ACHN (cell line): ENCODE results near the gene CORO1C.

Experiments used
- DNase-seq: peaks from one replicate; pipeline ENCODE4 v3.0.0-alpha.2; 2015
- in situ Hi-C: cut with HindIII; loops from 2 replicates; pipeline ENCODE4 v1.10.0; 2017; ENCODE audit warnings: low sequenced_read_pairs, low pct_ligation_motif_present, low pct_unique_long_range_greater_than_20kb

Gene CORO1C

GRCh38 chr12:108690191-108690518 is 41.2 kb downstream of the CORO1C start:
- in situ Hi-C loops = no loop called here
- no peak for DNase-seq

GRCh38 chr12:108689314-108690190 is 41.8 kb downstream of the CORO1C start:
- DNase-seq = no peak
- in situ Hi-C loops = no loop called here

- in situ Hi-C loops = no loop called here
- no peak for DNase-seq
Observed at GRCh38 chr12:108686780-108687179, 44.5 kb downstream of the CORO1C start.

GRCh38 chr12:108685469-108686260 is 45.7 kb downstream of the CORO1C start:
- DNase-seq = no peak

DNA sequence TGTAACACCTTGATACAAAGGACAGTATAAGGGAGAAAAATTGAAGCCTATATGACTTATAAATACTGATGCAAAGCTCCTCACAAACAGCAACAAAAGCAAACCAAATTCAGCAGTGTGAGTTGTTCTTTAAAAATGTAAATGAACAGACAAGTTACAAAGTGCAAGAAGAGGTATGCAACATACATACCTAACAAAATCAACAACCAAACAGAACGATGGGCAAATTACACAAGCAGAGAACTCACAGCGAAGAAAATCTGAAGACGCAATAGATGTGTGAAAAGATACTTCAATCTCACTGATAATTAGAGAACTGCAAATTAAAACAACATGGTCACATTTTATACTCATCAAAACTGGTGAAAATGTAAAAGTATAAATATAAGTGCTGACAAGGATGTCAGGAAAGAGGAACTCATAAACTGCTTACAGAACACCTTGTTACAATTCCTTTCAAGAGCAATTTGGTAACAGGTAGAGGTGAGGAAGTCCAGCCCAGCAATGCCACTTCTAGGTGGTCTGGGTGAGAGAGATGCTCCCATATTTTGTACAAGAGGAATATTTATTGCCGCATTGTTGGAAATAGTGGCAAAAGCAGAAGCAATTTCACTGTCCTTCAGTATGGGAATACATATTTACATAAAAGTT is 47.3 kb downstream of the CORO1C start:
- no peak for DNase-seq
- in situ Hi-C loops = no loop called here

More at GRCh38 chr12:108685469-108686260, 45.7 kb downstream of the CORO1C start:
- in situ Hi-C loops = no loop called here

DNA sequence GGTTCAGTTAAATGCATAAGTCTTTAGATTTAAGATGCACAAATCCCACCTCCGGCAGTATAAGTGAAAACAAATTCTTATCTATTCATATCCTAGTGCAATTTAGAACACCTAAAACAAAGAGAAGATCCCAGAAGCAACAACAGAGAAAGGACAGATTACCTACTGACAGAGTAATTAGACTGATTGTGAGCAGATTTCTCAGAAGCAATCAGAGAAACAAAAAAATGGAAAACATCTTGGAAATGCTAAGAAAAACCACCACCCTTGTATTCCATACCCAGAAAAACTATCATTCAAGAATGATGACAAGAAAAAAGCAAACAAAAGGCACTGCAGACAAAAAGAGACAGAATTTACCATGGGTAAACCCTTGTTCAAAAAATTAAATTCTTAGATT is 50.0 kb downstream of the CORO1C start:
- in situ Hi-C loops = no loop called here
- DNase-seq = no peak

DNA sequence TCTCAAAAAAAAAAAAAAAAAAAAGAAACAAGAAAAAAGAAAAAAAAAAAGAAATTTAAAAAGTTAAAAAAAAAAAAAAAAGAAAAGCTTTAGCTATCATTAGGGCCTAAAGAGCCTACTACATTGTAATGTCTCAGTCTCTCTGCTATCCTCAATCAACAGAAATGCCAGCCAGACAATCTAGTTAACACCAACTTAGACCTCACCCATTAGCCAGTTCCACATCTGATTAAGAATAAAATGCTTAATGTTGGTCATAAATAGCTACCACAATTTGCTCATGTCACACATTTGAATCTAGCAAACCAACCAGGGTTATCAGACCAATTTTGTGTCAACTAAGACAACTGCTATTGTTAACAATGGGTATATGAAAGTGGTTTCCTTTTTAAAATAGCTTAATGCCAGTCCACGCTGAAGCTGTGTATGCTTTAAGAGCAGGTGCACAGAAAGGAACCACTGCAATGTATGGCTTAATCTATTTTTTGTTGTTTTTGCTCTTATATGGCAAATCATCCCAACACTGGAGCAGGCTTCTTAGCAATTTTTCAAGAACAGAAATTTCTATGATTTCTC is 52.1 kb downstream of the CORO1C start:
- DNase-seq = no peak
- in situ Hi-C loops = loop anchor here (10.0 kb wide), 1 partner anchor 46 kb away; no protein-coding TSS in a partner anchor

DNA sequence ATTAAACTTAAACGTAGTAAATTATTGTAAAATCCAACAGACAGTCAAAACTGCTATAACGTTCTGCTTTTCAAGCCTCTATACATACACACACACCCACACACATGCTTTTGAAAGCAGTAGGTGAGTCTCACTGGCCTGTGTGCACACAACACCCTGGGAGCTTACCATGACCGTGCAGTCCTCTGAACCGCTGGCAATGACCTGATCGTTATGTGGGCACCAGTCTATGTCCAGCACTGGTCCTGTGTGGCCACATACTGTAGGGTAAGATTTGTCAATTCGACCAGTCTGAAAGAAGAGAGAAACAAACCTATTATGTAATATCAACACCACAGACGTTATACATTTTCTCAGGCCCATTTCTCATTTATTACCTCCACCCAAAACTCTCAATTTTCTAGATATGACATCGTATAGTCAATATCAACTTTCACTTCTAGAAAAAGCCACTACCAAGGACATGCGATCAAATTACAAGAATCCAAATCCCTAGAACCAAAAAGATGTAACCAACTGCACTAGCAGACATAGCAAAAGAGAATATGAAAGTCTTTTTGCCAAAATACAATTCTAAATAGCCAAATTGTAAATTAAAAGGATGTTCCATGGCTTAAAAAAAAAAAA is 53.1 kb downstream of the CORO1C start:
- no peak for DNase-seq
- in situ Hi-C loops = loop anchor here (10.0 kb wide), 1 partner anchor 47 kb away; no protein-coding TSS in a partner anchor

GRCh38 chr12:108677381-108677780 is 53.9 kb downstream of the CORO1C start:
- in situ Hi-C loops = loop anchor here (10.0 kb wide), 1 partner anchor 47 kb away; no protein-coding TSS in a partner anchor
- no peak for DNase-seq

DNA sequence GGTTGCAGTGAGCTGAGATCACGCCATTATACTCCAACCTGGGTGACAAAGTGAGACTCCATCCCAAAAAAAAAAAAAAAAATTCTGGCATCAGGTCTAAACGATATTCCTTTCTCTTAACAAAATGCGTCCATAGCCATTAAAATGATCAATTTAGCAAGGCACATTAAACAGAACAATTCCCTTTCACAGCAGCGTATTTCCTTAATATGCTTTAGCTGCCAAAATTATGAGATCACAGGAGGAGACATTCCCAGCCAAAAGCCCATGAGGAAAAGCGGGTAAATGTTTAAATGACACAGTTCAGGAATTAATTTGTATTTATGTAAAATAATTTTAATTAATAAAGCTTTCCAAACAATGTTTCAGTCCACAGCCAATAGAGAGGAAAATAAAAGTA is 54.6 kb downstream of the CORO1C start:
- DNase-seq = no peak
- in situ Hi-C loops = loop anchor here (10.0 kb wide), 1 partner anchor 48 kb away; no protein-coding TSS in a partner anchor

DNA sequence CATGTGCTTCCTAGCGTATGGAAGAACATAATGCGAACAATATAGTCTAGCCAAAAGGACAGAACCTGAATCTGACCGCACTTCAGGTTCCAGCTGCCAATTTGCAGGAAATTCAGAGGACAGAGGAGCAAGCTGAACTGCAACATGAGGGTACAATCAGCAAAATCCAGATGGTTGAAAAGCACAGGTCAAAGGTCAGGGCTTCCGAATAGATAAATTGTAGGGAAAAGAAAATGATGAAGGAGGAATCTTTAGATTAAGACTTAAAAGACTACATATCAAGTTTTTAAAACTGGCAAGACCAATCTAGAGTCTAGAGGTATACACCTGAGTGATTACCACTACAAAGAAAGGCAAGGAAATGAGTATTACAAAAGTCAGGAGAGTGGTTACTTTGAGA is 55.5 kb downstream of the CORO1C start:
- in situ Hi-C loops = loop anchor here (10.0 kb wide), 1 partner anchor 49 kb away; no protein-coding TSS in a partner anchor
- no peak for DNase-seq

DNA sequence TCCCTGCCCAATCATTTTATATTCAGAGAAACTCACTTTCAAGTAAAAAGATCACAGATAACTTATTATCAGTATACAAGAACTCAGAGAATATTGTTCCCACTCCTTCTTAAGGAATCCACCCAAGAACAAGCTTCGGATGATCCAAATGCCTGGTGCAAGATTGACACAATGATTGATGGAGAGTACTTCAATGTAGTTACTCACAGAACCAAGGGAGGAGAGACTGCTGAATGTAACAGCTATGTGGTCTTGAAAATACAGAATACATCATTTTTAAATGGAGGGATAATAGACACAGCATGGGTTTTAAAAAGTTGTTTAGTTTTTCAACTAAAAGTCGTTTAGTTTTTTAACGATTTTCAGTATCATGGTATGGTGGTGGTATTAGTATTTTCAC is 59.3 kb downstream of the CORO1C start:
- DNase-seq = no peak
- in situ Hi-C loops = loop anchor here (10.0 to 25.0 kb wide), 2 partner anchors 53 to 140 kb away; no protein-coding TSS in a partner anchor

DNA sequence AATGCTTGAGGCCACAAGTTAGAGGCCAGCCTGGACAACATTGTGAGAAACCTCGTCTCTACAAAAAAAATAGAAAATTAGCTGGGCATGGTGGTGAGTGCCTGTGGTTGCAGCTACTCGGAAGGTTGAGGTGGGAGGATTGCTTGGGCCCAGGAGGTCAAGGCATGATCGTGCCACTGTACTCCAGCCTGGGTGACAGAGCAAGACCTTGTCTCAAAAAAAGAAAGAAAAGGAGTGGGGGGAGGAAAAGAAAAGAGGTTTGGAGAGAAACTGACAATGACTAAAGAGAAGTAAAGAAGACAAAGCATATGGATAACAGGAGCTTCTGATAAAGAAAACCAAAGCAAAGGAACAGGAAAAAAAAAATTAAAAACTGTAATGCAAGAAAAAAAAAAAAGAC is 60.2 kb downstream of the CORO1C start:
- no peak for DNase-seq
- in situ Hi-C loops = loop anchor here (10.0 to 25.0 kb wide), 2 partner anchors 54 to 141 kb away; no protein-coding TSS in a partner anchor

DNA sequence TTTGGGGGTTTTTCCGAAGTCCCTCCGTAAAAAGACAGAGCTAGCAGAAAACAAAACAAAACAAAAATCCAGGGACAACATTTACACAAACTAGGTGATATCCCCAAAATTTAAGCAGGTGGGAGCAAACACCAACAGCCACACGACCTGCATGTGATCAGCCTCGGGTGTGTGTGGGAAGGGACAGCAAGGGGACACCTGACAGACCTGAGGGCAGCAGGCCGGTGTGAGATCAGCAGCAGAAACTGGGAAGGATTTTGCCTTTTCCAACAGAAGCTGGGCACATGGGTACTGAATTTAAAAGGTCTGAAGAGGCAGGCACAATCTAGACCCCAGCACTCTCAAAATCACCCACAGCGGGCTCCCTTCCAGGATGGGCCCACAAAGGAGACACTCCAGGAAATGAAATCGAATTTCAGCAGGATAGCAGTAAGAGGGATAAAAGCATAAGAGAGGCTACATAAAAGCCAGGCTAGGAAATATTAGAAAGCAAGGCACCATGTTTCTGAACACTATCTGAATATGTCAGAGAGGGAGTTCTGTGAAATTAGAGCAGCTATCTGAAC is 61.2 kb downstream of the CORO1C start:
- in situ Hi-C loops = loop anchor here (10.0 to 25.0 kb wide), 2 partner anchors 55 to 142 kb away; no protein-coding TSS in a partner anchor
- DNase-seq = no peak

GRCh38 chr12:108668542-108668941 is 62.8 kb downstream of the CORO1C start:
- no peak for DNase-seq
- in situ Hi-C loops = loop anchor here (25.0 kb wide), 1 partner anchor 144 kb away; no protein-coding TSS in a partner anchor

DNA sequence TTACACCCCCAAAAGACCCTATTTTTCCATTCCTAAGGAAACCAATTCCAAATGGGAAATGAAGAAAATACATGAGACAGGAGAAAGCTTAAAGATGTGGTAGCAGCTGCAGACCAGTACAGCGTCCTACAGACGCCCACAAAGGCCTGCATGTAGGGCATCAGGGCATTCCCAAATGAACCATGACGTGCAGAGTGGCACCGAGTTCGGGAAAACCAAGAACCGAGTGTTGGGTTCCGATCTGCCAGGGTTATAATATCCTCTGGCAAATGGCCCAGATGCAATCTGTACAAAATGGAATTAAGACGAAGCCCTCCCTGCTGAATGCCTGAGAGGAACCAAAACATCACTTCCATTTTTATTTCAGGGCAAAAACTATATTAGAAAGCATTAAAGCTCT is 63.3 kb downstream of the CORO1C start:
- no peak for DNase-seq
- in situ Hi-C loops = loop anchor here (25.0 kb wide), 1 partner anchor 144 kb away; no protein-coding TSS in a partner anchor

DNA sequence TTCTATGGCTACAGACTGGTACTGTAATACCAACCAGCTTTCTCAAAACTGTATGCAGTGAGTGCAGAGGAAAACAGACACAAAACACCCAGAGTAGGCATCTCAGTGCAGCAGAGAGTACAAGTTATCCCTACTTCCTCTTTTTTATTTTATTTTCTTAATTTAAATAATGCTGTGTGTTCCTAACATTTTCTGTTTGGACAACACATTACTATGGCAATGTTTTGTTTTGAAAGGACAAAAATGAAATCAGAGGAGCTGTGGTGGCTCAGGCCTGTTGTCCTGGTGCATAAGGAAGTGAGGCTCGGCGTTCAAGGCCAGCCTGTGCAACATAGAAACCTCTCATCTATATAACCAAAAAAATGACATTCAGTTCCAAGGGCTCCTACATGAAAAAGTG is 64.0 kb downstream of the CORO1C start:
- no peak for DNase-seq
- in situ Hi-C loops = loop anchor here (25.0 kb wide), 1 partner anchor 145 kb away; no protein-coding TSS in a partner anchor
